ENCODE data around the gene UCMA. TPM values are rescaled to one million over a fixed set of nuclear protein-coding genes. Genes with fewer than 3 reads are reported as not detected.
"Not testable (repeated sequence)": the region's sequence is repeated elsewhere in the genome, so short reads cannot be mapped to it uniquely, and the experiment has no call there.

UCMA gene
- total and polyA plus RNA-seq, 4 donors: not detected

DNA sequence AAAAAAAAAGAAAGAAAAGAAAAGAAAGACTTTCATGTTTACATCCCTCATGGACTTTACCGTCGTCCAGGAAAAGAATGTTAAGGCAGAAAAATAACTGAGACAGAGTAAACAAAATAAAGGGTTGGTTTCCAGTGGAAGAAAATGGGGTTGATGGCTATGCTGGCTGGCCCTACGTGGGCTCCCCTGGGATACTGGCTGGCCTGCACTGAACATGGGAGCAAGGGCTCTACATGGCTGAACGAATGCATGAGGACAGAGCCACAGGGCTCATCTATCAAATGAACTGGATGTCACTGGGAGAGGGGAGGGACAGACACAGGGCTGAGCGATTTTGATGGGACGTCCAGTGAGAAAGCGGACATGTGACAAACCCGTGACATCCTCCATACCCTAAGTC is 2.5 kb upstream of the UCMA start (continued):
- TF ChIP-seq, protein P1, sequence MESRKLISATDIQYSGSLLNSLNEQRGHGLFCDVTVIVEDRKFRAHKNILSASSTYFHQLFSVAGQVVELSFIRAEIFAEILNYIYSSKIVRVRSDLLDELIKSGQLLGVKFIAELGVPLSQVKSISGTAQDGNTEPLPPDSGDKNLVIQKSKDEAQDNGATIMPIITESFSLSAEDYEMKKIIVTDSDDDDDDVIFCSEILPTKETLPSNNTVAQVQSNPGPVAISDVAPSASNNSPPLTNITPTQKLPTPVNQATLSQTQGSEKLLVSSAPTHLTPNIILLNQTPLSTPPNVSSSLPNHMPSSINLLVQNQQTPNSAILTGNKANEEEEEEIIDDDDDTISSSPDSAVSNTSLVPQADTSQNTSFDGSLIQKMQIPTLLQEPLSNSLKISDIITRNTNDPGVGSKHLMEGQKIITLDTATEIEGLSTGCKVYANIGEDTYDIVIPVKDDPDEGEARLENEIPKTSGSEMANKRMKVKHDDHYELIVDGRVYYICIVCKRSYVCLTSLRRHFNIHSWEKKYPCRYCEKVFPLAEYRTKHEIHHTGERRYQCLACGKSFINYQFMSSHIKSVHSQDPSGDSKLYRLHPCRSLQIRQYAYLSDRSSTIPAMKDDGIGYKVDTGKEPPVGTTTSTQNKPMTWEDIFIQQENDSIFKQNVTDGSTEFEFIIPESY (IDR thresholded peaks at IDR 0.05): no peak
- no peak for TF ChIP-seq HNF4A (conservative IDR thresholded peaks at IDR 0.05)
- no peak for TF ChIP-seq RXRA (IDR thresholded peaks at IDR 0.05)
- TF ChIP-seq, protein P2, sequence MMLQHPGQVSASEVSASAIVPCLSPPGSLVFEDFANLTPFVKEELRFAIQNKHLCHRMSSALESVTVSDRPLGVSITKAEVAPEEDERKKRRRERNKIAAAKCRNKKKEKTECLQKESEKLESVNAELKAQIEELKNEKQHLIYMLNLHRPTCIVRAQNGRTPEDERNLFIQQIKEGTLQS (IDR thresholded peaks at IDR 0.05): no peak

DNA sequence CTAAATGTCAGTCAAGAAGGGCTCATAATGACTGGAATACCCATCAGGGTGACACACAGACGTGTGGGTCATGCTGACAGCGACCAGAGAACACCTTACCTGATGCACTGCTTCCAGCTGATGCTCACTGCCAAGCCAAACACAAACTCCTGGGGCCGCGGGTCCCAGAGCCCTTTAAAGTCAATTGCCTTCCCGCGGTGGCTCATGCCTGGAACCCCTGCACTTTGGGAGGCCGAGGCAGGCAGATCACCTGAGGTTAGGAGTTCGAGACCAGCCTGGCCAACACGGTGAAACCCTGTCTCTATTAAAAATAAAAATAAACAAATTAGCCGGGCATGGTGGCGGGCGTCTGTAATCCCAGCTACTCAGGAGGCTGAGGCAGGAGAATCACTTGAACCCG is 562 bp upstream of the UCMA start:
- H3K4me3 ChIP-seq (ENCODE audit: low read depth in 1 of 3, low read length in 3 of 3); H3K9ac ChIP-seq (ENCODE audit: low read depth in 1 of 2, low read length in 2 of 2); H3K27ac ChIP-seq (ENCODE audit: low read depth in 1 of 2, low read length in 2 of 2); H3K9me3 ChIP-seq (ENCODE audit: control insufficient read depth in 4 of 4, low read length in 3 of 4); DNase-seq (ENCODE audit: low spot score); H3K36me3 ChIP-seq (ENCODE audit: control insufficient read depth in 4 of 4, insufficient read depth in 3 of 4, low read depth in 1 of 4, low read length in 3 of 4); H3K27me3 ChIP-seq (ENCODE audit: control insufficient read depth in 4 of 4, insufficient read depth in 4 of 4, low read length in 3 of 4); H3K4me1 ChIP-seq (ENCODE audit: control insufficient read depth in 4 of 4, insufficient read depth in 4 of 4, low read length in 3 of 4): not testable (repeated sequence)
- 90% methylated on average over 13 of the region's 13 CpGs for WGBS

DNA sequence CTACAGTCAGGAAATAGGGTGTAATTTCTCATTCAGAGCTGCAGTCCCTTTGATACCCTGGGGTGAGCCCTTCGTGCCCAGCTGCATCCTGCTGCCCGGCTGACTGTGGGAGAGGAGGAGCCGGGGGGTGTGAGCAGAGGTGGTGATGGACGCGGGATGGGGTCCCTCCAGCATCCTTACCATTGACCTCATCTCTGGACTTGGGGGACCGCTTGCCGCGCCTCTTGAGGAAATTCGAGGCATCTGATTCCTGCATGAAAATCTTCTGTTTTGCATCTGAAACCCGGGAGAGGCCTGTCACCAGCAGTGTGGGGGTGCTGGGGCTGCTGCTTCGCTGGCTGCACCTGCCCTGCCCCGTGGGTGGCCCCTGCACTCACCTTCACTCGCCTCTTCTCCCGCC is 816 bp downstream of the UCMA start:
- H3K4me3 ChIP-seq (ENCODE audit: low read depth in 1 of 3, low read length in 3 of 3): no peak overlapping the region
- 69% methylated on average over 14 of the region's 14 CpGs for WGBS
- no peak overlapping the region for H3K9ac ChIP-seq (ENCODE audit: low read depth in 1 of 2, low read length in 2 of 2)
- H3K27me3 ChIP-seq (ENCODE audit: control insufficient read depth in 4 of 4, insufficient read depth in 4 of 4, low read length in 3 of 4): no peaks in the 10 kb centered on the region
- no peak overlapping the region for H3K27ac ChIP-seq (ENCODE audit: low read depth in 1 of 2, low read length in 2 of 2)
- TF ChIP-seq FOXA2 (IDR thresholded peaks at IDR 0.05) (no peak), EGR1 (IDR thresholded peaks at IDR 0.05; ENCODE audit: low read depth in 2 of 2) (no peak), JUND (IDR thresholded peaks at IDR 0.05) (no peak), NR2F2 (IDR thresholded peaks at IDR 0.05) (no peak), GABPA (IDR thresholded peaks at IDR 0.05 in 1 of 2, conservative IDR thresholded peaks at IDR 0.05 in 1 of 2) (no peak), HNF4A (conservative IDR thresholded peaks at IDR 0.05) (no peak), RXRA (IDR thresholded peaks at IDR 0.05) (no peak), YY1 (IDR thresholded peaks at IDR 0.05) (no peak), HNF4G (IDR thresholded peaks at IDR 0.05) (no peak), FOXA1 (IDR thresholded peaks at IDR 0.05) (no peak), TAF1 (conservative IDR thresholded peaks at IDR 0.05) (no peak), SP1 (IDR thresholded peaks at IDR 0.05) (no peak)
- TF ChIP-seq, protein P3, sequence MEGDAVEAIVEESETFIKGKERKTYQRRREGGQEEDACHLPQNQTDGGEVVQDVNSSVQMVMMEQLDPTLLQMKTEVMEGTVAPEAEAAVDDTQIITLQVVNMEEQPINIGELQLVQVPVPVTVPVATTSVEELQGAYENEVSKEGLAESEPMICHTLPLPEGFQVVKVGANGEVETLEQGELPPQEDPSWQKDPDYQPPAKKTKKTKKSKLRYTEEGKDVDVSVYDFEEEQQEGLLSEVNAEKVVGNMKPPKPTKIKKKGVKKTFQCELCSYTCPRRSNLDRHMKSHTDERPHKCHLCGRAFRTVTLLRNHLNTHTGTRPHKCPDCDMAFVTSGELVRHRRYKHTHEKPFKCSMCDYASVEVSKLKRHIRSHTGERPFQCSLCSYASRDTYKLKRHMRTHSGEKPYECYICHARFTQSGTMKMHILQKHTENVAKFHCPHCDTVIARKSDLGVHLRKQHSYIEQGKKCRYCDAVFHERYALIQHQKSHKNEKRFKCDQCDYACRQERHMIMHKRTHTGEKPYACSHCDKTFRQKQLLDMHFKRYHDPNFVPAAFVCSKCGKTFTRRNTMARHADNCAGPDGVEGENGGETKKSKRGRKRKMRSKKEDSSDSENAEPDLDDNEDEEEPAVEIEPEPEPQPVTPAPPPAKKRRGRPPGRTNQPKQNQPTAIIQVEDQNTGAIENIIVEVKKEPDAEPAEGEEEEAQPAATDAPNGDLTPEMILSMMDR (IDR thresholded peaks at IDR 0.05; ENCODE audit: low read depth, low read length, missing input control): no peak
- TF ChIP-seq, protein P1 (IDR thresholded peaks at IDR 0.05): no peak
- H3K4me1 ChIP-seq (ENCODE audit: control insufficient read depth in 4 of 4, insufficient read depth in 4 of 4, low read length in 3 of 4): no peaks in the 10 kb centered on the region
- no peaks in the 10 kb centered on the region for H3K36me3 ChIP-seq (ENCODE audit: control insufficient read depth in 4 of 4, insufficient read depth in 3 of 4, low read depth in 1 of 4, low read length in 3 of 4)
- H3K9me3 ChIP-seq (ENCODE audit: control insufficient read depth in 4 of 4, low read length in 3 of 4): no peaks in the 10 kb centered on the region
- DNase-seq (ENCODE audit: low spot score): no peak

Measured in liver (tissue), 9 donors.